ENCODE measurements around the gene MAD2L1BP.
"Not testable (repeated sequence)": the region's sequence is repeated elsewhere in the genome, so short reads cannot be mapped to it uniquely, and the experiment has no call there.

The MAD2L1BP gene

GRCh38 chr6:43627008-43627825 is 8.4 kb upstream of the MAD2L1BP start:
- DNase-seq = no peak

DNA sequence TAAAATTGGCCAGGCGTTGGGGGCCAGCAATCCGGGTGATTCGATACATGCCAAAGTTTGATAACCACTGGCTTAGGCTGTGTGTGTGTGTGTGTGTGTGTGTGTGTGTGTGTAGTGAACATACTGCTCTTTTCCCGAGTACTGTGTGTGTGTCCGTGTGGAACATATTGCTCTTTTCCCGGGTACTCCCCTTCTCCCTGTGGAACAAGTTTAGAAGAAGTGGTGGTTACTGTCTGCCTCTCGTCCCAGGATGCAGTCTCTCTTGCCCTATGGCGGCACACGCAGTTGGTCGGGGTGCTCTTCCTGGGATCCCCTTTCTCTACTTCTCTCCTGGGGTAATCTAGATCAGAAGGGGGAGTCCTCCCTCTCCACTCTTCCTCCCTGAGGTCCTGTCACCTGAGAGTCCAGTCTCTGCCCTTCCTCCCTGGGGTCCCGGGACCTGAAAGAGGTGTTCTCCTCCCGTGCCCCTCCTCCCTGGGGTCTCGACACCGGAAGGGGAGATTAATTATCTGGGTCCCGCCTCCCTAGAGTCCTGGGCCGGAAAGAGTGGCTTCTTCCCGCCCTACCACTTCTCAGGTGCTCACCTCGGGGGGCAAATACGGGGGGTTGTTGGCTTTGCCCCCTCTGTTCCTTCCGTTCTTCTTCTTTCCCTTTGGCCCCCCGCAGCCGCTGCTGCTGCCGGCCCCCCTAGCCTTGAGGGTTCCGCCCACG is 7.1 kb upstream of the MAD2L1BP start:
- DNase-seq = peak; percentile 66

DNA sequence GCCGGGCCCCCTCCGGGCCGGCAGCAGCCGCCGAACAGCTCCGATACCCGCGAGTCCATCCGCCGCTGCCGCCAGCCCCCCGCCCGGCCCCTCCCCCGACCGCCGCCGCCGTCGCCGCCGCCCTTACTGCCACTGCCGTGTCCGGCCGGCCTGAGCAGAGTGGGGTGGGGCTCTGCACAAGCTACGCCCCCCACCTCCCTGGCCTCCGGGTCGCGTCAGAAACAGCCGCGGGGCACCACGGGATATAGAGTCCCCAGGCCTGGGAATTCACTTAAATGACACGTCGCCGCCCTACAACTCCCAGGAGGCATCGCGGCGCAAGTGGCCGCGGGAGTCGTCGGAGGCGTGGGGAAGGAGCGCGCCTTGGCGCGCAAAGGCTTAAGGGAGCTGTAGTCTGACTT is 6.5 kb upstream of the MAD2L1BP start, which contains the start of gene GTPBP2:
GTPBP2 (minus strand) TSS at position 161 of the 401 bp plus-strand sequence; CDS start at position 59, 102 bp downstream.
- DNase-seq = peak; percentile 96

GRCh38 chr6:43629505-43630300 is 5.9 kb upstream of the MAD2L1BP start:
- DNase-seq = peak; percentile 95

DNA sequence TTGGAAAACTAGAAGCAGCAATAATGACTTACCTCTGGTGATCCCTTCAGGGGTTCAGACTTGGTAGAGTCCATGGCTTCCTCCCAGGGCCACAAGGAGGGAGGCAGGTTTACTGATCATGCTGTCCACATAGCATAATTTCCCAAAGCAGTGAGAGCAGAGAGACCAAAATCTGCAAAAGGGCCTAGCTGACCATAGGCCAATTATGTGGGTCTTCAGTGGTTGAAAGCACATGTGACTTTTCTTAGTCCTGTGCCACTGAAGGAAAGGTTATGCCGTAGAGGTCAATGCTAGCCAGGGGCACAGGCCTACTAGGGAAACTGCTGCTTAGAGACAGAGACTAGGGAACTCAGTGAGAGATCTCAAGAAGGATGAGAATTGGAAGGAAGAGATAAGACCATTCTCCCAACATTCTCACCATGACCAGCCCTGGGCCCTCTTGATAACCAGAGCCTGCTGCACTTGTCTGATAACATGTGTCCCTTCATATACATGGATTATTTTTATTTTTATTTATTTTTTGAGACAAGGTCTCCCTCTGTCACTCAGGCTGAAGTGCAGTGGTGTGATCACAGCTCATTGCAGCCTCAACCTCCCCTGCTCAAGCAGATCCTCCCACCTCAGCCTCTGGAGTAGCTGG is 4.5 kb upstream of the MAD2L1BP start:
- no peak for DNase-seq

DNA sequence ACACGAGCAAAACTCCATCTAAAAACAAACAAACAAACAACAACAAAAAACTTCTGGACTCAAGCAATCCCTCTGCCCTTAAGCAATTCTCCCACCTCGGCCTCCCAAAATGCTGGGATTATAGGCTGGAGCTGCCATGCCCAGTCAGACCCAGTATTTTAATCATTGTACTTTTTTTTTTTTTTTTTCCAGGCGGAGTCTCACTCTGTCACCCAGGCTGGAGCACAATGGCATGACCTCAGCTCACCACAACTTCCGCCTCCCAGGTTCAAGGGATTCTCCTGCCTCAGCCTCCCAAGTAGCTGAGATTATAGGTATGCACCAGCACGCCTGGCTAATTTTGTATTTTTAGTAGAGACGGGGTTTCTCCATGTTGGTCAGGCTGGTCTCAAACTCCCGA is 2.6 kb upstream of the MAD2L1BP start:
- not testable (repeated sequence) for DNase-seq

DNA sequence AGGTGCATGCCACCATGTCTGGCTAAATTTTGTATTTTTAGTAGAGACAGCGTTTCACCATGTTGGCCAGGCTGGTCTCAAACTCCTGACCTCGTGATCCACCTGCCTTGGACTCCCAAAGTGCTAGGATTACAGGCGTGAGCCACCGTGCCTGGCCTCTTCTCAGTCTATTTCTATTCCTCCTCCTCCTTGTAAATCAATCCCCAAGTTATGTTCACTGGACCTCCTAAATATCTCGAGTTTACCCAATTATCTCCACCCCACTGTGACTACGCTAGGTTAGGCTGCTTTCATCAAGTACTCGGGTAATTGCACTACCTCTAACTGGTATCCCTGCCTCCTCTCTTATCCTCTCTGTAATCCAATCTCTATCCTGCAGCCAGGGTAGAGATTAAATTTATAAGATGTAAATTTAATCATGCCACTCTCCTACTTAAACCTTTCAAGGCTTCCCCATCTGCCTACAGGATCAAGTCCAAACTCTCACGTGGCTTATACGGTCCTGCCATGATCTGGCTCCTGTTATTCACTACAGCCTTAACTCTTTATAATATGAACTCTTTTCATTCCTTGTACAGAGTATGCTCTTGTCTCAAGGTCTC is 837 bp upstream of the MAD2L1BP start:
- DNase-seq = no peak

- peak; percentile 10 for DNase-seq
Measured at GRCh38 chr6:43636308-43636659, 644 bp downstream of the MAD2L1BP start.

- DNase-seq = no peak
Measured at GRCh38 chr6:43639984-43640800, 4.6 kb downstream of the MAD2L1BP start.

DNA sequence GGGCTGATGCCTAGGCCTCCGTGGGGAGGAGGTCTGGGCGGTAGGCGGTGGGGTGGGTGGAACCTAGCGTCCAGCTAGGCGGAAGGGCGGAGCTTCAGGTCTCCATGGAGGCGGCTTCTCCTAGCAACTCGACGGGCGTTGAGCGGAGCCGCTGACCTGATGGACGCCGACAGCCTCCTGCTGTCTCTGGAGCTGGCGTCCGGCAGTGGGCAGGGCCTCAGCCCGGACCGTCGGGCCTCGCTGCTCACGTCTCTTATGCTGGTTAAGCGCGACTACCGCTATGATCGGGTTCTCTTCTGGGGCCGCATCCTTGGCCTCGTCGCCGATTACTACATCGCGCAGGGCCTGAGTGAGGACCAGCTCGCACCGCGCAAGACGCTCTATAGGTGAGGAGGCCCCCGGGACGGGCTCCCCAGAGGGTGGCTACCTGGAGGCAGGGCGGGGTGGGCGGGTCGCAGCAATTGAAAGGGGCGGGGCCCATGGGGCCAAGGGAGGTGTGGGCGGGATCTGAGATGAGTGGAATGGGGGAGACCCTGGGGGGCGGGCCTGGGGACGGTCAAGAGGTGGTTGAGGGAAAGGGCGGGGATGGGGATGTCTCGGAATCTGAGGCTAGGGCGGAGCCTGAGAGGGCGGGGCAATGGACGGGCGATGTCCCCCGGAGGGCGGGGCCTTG is 9.4 kb downstream of the MAD2L1BP start, which contains the start of gene RSPH9:
RSPH9 (plus strand) TSS at position 97 of the 673 bp plus-strand sequence; CDS start at position 160, 63 bp downstream.
- DNase-seq = peak; percentile 75

DNA sequence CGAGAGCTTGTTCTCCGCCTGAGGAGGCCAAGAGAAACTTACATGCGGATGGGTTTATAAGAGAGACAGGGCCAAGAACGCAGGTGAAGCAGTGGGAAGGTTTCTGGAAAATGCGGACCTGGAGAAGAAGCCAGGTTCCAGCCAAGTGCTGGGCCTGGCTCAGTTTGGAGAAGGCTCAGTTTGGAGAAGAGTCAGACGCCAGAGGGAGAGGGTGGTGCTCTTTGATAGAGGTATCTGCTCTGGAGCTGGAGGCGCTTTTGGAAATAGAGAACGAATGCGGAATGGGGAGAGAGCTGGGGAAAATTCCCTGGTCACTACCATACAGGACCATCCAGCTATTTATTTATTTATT is 9.9 kb downstream of the MAD2L1BP start:
- no peak for DNase-seq

DNA sequence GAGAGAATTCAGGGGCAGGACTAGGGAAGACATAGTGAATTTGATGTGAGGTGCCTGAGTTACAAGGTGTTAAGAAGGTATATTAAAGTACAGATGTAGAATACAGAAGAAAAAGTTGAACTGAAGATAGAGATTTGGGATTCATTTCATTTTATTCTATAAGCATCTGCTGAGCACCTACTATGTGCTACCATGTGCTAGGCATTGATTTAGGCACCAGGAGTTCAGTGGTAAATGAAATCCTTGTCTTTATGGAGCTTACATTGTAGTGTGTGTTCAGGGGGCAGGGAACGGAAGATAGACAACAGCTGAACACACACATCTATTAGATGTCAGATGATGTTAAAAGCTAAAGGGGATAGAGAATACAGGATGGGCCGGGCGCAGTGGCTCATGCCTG is 12.0 kb downstream of the MAD2L1BP start:
- no peak for DNase-seq

GRCh38 chr6:43648248-43648647 is 12.6 kb downstream of the MAD2L1BP start:
- DNase-seq = no peak

GRCh38 chr6:43652822-43653221 is 17.2 kb downstream of the MAD2L1BP start:
- DNase-seq = not testable (repeated sequence)

DNA sequence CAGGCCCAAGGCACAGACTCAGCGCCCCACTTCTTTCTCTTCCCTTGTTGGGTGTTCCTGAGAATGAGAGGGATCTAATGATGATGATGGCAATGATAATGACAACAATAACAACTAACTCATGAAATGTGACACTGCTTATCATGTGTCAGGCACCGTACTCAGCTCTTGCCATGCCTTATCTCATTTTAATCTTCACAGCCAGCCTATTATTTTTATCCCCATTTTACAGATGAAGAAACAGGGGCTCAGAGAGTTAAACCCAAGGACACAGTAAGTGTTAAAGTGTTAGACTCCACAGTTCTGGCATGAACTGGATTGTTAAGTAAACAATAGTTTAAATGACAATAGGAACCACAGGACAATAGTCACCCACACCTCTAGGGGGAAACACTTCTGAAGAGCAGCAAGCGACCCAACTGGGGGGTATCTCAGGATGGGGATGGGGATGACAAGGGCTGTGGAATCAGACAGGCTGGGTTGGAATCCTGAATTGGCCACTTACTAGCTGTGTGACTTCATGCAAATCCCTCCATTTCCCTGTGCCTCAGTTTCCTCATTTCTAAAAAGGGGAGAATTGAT is 21.7 kb downstream of the MAD2L1BP start:
- DNase-seq = no peak

DNA sequence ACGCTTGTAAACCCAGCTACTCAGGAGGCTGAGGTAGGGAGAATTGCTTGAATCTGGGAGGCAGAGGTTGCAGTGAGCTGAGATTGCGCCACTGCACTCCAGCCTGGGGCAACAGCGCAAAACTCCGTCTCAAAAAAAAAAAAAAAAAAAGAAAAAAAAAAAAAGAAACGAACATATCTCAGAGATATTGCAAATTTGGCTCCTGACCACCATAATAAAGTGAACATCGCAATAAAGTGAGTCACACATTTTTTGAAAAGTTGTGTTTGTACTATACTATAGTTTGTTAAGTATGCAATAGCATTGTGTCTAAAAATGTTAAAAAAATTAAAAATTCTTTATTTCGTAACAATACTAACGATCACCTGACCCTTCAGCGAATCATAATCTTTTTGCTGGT is 22.5 kb downstream of the MAD2L1BP start:
- no peak for DNase-seq

GRCh38 chr6:43662948-43663347 is 27.3 kb downstream of the MAD2L1BP start:
- not testable (repeated sequence) for DNase-seq

DNA sequence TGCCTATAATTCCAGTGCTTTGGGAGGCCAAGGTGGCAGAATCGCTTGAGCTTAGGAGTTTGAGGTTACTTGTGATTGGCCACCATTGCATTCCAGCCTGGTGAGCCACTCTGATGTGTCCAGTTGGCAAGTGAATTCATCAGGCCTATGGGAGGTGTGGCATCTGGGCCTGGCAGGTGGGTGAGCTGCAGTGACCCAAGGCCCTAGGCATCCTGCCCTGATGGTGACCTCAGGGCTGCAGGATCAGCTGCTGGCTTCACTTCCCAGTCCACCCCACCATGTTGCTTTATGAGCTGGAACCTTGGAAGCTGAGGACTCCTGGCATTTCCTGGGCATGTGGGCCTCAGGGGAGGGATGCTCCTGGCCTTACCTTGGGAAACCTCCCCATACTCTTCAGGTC is 29.7 kb downstream of the MAD2L1BP start:
- no peak for DNase-seq

GRCh38 chr6:43666196-43666920 is 30.7 kb downstream of the MAD2L1BP start:
- DNase-seq = no peak
